ENCODE results near the gene ARSG.
A peak's percentile ranks its signal among the peaks of the same experiment; 100 is the strongest.

DNA sequence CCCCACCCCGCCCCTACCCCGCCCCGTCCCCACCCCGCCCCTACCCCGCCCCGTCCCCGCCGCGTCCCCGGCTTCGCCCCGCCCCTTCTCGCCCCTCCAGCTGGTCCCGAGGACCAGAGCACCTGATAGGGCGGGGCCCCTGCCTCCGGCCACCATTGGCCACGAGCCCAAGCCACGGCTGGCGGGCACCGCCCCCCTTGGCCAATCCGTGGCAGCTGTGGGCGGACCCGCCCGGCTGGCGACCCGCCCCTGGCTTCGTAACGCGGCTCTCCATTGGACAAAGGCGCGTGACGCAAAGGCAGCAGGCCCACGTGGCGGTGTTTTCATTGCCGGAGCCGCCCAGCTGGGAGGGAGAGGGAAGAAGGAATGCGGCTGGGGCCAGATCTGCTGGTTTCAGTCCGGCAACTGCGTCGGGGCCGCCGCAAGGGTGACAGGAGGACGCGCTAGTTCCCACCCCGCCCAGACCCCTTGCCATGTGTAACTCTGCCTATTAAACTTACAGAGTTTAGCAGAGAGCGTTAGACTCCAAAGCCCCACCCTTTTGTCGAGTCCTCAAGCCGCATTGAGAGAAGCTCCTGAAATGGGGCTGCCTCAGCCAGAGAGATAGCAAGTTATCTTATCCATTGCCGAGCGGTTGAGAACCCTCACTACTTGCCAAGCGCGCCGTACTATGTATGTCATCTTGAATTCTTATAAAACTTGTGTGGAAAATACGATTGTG, 166.4 kb downstream of the ARSG start:
- TF ChIP-seq, protein P1, sequence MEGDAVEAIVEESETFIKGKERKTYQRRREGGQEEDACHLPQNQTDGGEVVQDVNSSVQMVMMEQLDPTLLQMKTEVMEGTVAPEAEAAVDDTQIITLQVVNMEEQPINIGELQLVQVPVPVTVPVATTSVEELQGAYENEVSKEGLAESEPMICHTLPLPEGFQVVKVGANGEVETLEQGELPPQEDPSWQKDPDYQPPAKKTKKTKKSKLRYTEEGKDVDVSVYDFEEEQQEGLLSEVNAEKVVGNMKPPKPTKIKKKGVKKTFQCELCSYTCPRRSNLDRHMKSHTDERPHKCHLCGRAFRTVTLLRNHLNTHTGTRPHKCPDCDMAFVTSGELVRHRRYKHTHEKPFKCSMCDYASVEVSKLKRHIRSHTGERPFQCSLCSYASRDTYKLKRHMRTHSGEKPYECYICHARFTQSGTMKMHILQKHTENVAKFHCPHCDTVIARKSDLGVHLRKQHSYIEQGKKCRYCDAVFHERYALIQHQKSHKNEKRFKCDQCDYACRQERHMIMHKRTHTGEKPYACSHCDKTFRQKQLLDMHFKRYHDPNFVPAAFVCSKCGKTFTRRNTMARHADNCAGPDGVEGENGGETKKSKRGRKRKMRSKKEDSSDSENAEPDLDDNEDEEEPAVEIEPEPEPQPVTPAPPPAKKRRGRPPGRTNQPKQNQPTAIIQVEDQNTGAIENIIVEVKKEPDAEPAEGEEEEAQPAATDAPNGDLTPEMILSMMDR (IDR thresholded peaks at IDR 0.05): peak in 2 of 6 experiments; percentile 24 to 29
- peak in 3 of 4 donors; percentile 90 to 96 (median 94) for TF ChIP-seq POLR2A (IDR thresholded peaks at IDR 0.05)
